ENCODE measurements around the gene EPC1. TPM values are rescaled to one million over a fixed set of nuclear protein-coding genes. Genes with fewer than 3 reads are reported as not detected.

Gene EPC1
- polyA plus RNA-seq, 1 of the 3 experiments (the other 2 are of a cell fraction) = 21.8 TPM

DNA sequence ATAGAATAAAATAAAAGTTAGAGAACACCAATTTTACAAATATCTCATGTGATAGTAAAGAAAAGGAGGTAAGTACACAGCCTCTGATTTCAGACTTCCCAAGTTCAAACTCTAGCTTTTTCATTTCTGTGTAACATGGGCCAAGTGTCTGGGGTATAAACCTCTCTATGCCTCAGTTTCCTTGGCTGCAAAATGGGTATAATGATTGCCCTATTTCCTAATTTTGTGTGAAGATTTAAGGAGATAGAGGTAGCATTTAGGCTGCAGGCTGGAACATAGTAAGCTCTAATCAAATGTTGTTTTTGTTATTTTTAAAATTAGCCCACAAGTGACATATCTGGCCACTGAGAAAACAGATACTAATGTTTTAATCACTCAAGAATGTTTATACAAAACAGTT lies 26.1 kb upstream of the EPC1 start:
- no peak overlapping the region for H3K9ac ChIP-seq
- ChIA-PET POLR2A (interaction anchor here (0.6 kb wide), 1 partner anchor 26 kb away, joined by 3 read pairs; no protein-coding TSS in a partner anchor), CTCF (interaction anchor here (1.0 to 1.2 kb wide), 2 partner anchors 9 to 183 kb away, joined by 3 read pairs; no protein-coding TSS in a partner anchor)
- H3K4me3 ChIP-seq (ENCODE audit: low read depth in 2 of 2, low read length in 1 of 2) = no peak overlapping the region
- H3K9me2 ChIP-seq = no peaks in the 10 kb centered on the region
- no peak overlapping the region for H3K4me2 ChIP-seq
- TF ChIP-seq, protein P1, sequence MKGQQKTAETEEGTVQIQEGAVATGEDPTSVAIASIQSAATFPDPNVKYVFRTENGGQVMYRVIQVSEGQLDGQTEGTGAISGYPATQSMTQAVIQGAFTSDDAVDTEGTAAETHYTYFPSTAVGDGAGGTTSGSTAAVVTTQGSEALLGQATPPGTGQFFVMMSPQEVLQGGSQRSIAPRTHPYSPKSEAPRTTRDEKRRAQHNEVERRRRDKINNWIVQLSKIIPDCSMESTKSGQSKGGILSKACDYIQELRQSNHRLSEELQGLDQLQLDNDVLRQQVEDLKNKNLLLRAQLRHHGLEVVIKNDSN (IDR thresholded peaks at IDR 0.05; ENCODE audit: borderline replicate concordance, low read depth) = no peak
- TF ChIP-seq RXRA (IDR thresholded peaks at IDR 0.05; ENCODE audit: borderline replicate concordance, low read depth) (no peak), IRF3 (IDR thresholded peaks at IDR 0.05; ENCODE audit: low read depth, low read length) (no peak), MXI1 (IDR thresholded peaks at IDR 0.05; ENCODE audit: low read depth, low read length) (no peak), MEF2A (IDR thresholded peaks at IDR 0.05; ENCODE audit: borderline replicate concordance, low read depth) (no peak), CHD2 (IDR thresholded peaks at IDR 0.05; ENCODE audit: low read length, partially characterized antibody) (no peak), TCF12 (IDR thresholded peaks at IDR 0.05) (no peak), YY1 (IDR thresholded peaks at IDR 0.05; ENCODE audit: low read depth) (no peak), NRF1 (IDR thresholded peaks at IDR 0.05; ENCODE audit: low read depth, low read length) (no peak), REST (IDR thresholded peaks at IDR 0.05; ENCODE audit: low read depth, low read length) (no peak), NFIC (IDR thresholded peaks at IDR 0.05; ENCODE audit: borderline replicate concordance) (no peak), ELF1 (IDR thresholded peaks at IDR 0.05) (no peak), JUND (IDR thresholded peaks at IDR 0.05) (no peak), PBX3 (IDR thresholded peaks at IDR 0.05) (no peak), MAX (IDR thresholded peaks at IDR 0.05; ENCODE audit: low read depth) (no peak), RCOR1 (IDR thresholded peaks at IDR 0.05; ENCODE audit: low read length) (no peak), SMC3 (IDR thresholded peaks at IDR 0.05; ENCODE audit: low read depth, low read length) (no peak), FOXM1 (IDR thresholded peaks at IDR 0.05; ENCODE audit: low read depth) (no peak), GABPA (IDR thresholded peaks at IDR 0.05; ENCODE audit: low read depth) (no peak)
- TF ChIP-seq, protein P2, sequence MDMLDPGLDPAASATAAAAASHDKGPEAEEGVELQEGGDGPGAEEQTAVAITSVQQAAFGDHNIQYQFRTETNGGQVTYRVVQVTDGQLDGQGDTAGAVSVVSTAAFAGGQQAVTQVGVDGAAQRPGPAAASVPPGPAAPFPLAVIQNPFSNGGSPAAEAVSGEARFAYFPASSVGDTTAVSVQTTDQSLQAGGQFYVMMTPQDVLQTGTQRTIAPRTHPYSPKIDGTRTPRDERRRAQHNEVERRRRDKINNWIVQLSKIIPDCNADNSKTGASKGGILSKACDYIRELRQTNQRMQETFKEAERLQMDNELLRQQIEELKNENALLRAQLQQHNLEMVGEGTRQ (IDR thresholded peaks at IDR 0.05; ENCODE audit: borderline replicate concordance, low read depth, low read length) = no peak
- peaks cover 76% of the 10 kb centered on the region for H3K79me2 ChIP-seq (ENCODE audit: insufficient read depth)
- H3K9me3 ChIP-seq = no peaks in the 10 kb centered on the region
- H3K36me3 ChIP-seq (replicated peaks in 1 of 2; ENCODE audit: control insufficient read depth in 1 of 2, insufficient read depth in 2 of 2, low read length in 1 of 2) = peaks cover 6 to 7% of the 10 kb centered on the region in 2 experiments
- peaks cover 3% of the 10 kb centered on the region; the same call in 1 of the 2 replicates for H4K20me1 ChIP-seq (ENCODE audit: insufficient read depth)
- H3K4me1 ChIP-seq (ENCODE audit: control insufficient read depth in 1 of 2, insufficient read depth in 2 of 2, low read depth in 1 of 2, low read length in 1 of 2) = no peaks in the 10 kb centered on the region; a peak in 1 of 4 replicates
- peaks cover 22% of the 10 kb centered on the region for H3F3A ChIP-seq (replicated peaks; ENCODE audit: insufficient read depth)
- no peaks in the 10 kb centered on the region for H3K27me3 ChIP-seq (ENCODE audit: insufficient read depth)
- H2AFZ ChIP-seq (ENCODE audit: low read depth) = no peak overlapping the region
- H3K27ac ChIP-seq (ENCODE audit: low read depth in 2 of 2, low read length in 1 of 2) = no peak overlapping the region
- no peak for DNase-seq

Data from SK-N-SH (cell line).